CD14-positive monocyte (primary cell): ENCODE data around the gene CLDN6. TPM values are rescaled to one million over a fixed set of nuclear protein-coding genes. Genes with fewer than 3 reads are reported as not detected.

Source experiments
- DNase-seq, 3 donors: peaks; one replicate each; pipeline ENCODE4 v3.0.0-alpha.2; 2011 to 2022
- H2AFZ ChIP-seq: 2 replicates; pipeline ENCODE4 v1.6.0; 2012; ENCODE audit warnings: mild to moderate bottlenecking, low read depth, low read length, inconsistent platforms; ENCODE audit not compliant: insufficient read depth, poor library complexity, severe bottlenecking
- H3K27ac ChIP-seq, 2 donors: 1 replicate in 1 of 2; 2 replicates in 1 of 2; pipeline ENCODE4 v1.5.1; 2012 to 2013; ENCODE audit warnings: low read length in 2 of 2, control low read depth in 1 of 2, inconsistent platforms in 1 of 2, low read depth in 1 of 2, mild to moderate bottlenecking in 1 of 2
- H3K27me3 ChIP-seq, 2 donors: one replicate each; pipeline versions ENCODE4 v1.6.0 to v1.6.1; 2011 to 2013; ENCODE audit warnings: low read length in 2 of 2; ENCODE audit not compliant: control insufficient read depth in 2 of 2, insufficient read depth in 2 of 2
- H3K36me3 ChIP-seq, 2 donors: replicated peaks in 1 of 2; 1 replicate in 1 of 2; 2 replicates in 1 of 2; pipeline versions ENCODE4 v1.5.1 to v1.6.1; 2012 to 2013; ENCODE audit warnings: low read length in 2 of 2, control low read depth in 1 of 2, inconsistent platforms in 1 of 2, mild to moderate bottlenecking in 1 of 2; ENCODE audit not compliant: insufficient read depth in 2 of 2, control insufficient read depth in 1 of 2
- H3K4me1 ChIP-seq, 2 donors: 1 replicate in 1 of 2; 2 replicates in 1 of 2; pipeline versions ENCODE4 v1.5.1 to v1.6.1; 2012 to 2013; ENCODE audit warnings: low read length in 2 of 2, control low read depth in 1 of 2, inconsistent platforms in 1 of 2, mild to moderate bottlenecking in 1 of 2, moderate library complexity in 1 of 2; ENCODE audit not compliant: insufficient read depth in 2 of 2, control insufficient read depth in 1 of 2
- H3K4me2 ChIP-seq: replicated peaks from 2 replicates; pipeline ENCODE3; 2012; ENCODE audit warnings: low read length, moderate library complexity, mild to moderate bottlenecking; ENCODE audit not compliant: poor library complexity, severe bottlenecking; ENCODE audit errors: extremely low read depth
- H3K4me3 ChIP-seq, 3 experiments: fragments of 200-600 bp in 1 of 3; sonication (generic) in 1 of 3; replicated peaks in 1 of 3; 1 replicate in 2 of 3; 2 replicates in 1 of 3; pipeline ENCODE4 v1.5.1; 2011 to 2013; ENCODE audit warnings: low read length in 3 of 3, mild to moderate bottlenecking in 3 of 3, control low read depth in 2 of 3, low read depth in 2 of 3, inconsistent platforms in 1 of 3, moderate library complexity in 1 of 3
- H3K79me2 ChIP-seq: 2 replicates; pipeline ENCODE4 v1.6.0; 2012; ENCODE audit warnings: mild to moderate bottlenecking, control low read depth, inconsistent platforms, low read length, moderate library complexity; ENCODE audit not compliant: insufficient read depth
- H3K9ac ChIP-seq: 2 replicates; pipeline ENCODE4 v1.6.0; 2017; ENCODE audit warnings: low read length, mild to moderate bottlenecking; ENCODE audit not compliant: insufficient read depth, poor library complexity, severe bottlenecking
- H3K9me3 ChIP-seq, 2 donors: replicated peaks in 1 of 2; 1 replicate in 1 of 2; 2 replicates in 1 of 2; pipeline versions ENCODE4 v1.5.1 to v1.6.1; 2012 to 2013; ENCODE audit warnings: low read length in 2 of 2, control low read depth in 1 of 2; ENCODE audit not compliant: control insufficient read depth in 1 of 2, insufficient read depth in 1 of 2
- H4K20me1 ChIP-seq: 2 replicates; pipeline ENCODE4 v1.6.0; 2012; ENCODE audit warnings: mild to moderate bottlenecking, low read length, control low read depth, moderate library complexity; ENCODE audit not compliant: insufficient read depth
- H3K27ac Mint-ChIP-seq, 7 donors: one replicate each; pipeline ENCODE4 v1.8.0; 2020; ENCODE audit warnings: mild to moderate bottlenecking in 7 of 7, mixed read lengths in 7 of 7, moderate library complexity in 6 of 7, inconsistent platforms in 2 of 7
- H3K27me3 Mint-ChIP-seq, 3 donors: one replicate each; pipeline ENCODE4 v1.8.0; 2021 to 2022; ENCODE audit warnings: low read depth in 3 of 3, mild to moderate bottlenecking in 3 of 3, mixed read lengths in 3 of 3, moderate library complexity in 3 of 3, inconsistent platforms in 1 of 3
- H3K36me3 Mint-ChIP-seq, 2 donors: one replicate each; pipeline ENCODE4 v1.8.0; 2020; ENCODE audit warnings: mixed read lengths in 2 of 2, inconsistent platforms in 1 of 2, mild to moderate bottlenecking in 1 of 2
- H3K4me1 Mint-ChIP-seq: one replicate; pipeline ENCODE4 v1.8.0; 2020; ENCODE audit warnings: mild to moderate bottlenecking, mixed read lengths
- H3K4me3 Mint-ChIP-seq, 2 donors: one replicate each; pipeline ENCODE4 v1.8.0; 2020; ENCODE audit warnings: mild to moderate bottlenecking in 2 of 2, mixed read lengths in 2 of 2, moderate library complexity in 1 of 2
- H3K9me3 Mint-ChIP-seq, 7 donors: one replicate each; pipeline ENCODE4 v1.8.0; 2020 to 2022; ENCODE audit warnings: mixed read lengths in 7 of 7, mild to moderate bottlenecking in 6 of 7, moderate library complexity in 6 of 7, inconsistent platforms in 2 of 7
- CTCF ChIP-seq: fragments of 200-600 bp; IDR thresholded peaks from one replicate; pipeline ENCODE4 v1.8.0; 2022; ENCODE audit warnings: antibody characterized with exemption, mild to moderate bottlenecking
- WGBS: methylation state at CpG from one replicate; pipeline ENCODE4 v1.1.5; 2013; ENCODE audit warnings: missing lambda C conversion rate; ENCODE audit not compliant: insufficient coverage; 5-methylcytosine and 5-hydroxymethylcytosine counted together
- intact Hi-C, 2 donors: fragments of 100-400 bp; cut with micrococcal nuclease; formaldehyde crosslinking; loops; one replicate each; pipeline versions ENCODE4 v1.15.0 to v1.15.1; 2023
- polyA plus RNA-seq, 3 donors: library from polyadenylated mRNA; depleted of rRNA in 1 of 3; unstranded in 2 of 3; stranded (reverse) in 1 of 3; fragments of 300-500 nt in 2 of 3; fragments of >200 nt in 1 of 3; fragmentation: Illumina TruSeq in 2 of 3; gene quantifications; 1 replicate in 2 of 3; 2 replicates in 1 of 3; pipeline ENCODE4 v1.2.3, GENCODE V29; 2012 to 2021

Gene CLDN6
- polyA plus RNA-seq, 3 donors: not detected

DNA sequence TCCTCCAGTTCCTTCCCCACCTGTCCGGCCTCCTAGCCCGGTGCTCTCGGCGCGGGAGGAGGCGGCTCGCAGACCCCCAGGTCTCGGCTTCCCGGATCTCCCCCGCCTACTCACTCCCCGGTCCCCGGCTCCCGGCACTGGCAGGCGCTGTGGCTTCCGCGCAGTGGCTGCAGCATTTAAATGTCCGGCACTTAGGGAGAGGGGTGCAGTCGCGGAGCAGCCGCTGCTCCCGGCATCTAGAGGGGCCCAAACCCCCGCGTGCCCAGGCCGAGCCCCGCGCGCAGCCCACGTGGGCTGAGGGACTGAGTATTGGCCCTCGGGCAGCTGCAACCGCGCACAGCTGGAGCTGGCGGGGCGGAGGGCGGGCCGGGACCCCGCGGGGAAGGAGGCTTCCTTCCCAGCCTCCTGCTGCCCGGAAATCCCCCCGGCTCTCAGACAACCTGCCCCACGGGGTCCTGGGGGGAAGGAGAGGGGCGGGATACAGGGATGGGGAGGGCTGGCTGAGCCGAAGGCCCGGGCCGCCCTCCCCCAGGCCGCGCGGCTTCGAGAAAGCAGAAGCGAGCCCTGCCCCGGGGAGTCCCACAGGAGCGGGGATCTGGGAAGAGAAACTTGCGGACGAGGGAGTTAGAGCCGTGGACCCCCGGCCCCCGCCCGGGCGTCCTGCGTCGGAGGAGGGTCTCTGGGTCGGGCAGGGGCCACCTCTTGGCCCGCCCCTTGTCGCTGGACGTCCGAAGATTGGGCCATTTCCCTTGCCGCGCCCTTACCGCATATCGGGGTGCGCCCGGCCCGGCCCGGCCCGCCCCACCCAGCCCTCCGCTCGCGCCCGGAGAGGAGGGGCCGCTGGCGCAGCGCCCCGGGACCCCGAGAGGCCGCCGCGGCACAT lies 28.0 kb upstream of the CLDN6 start, which contains the start of gene MMP25:
TSS of gene MMP25 (plus strand) at position 804 of the 883 bp plus-strand sequence. CDS start 357 bp downstream, outside the sequence.
- Mint-ChIP-seq H3K4me3 (peak within 1 kb of the TSS; percentile 85 to 94), H3K27ac (peak within 1 kb of the TSS in 2 of 7 donors; percentile 41 to 45), H3K27me3 (peaks cover 31 to 45% (median 41%) of the 10 kb centered on the region in 3 donors), H3K4me1 (peaks cover 53% of the 10 kb centered on the region), H3K36me3 (peaks cover 17 to 24% of the 10 kb centered on the region in 2 donors), H3K9me3 (peaks cover 0 to 9% (median 3%) of the 10 kb centered on the region in 7 donors)
- TF ChIP-seq CTCF: no peak
- Histone ChIP-seq H3K4me1 (peaks cover 58 to 75% of the 10 kb centered on the region in 2 donors), H3K36me3 (no peaks in the 10 kb centered on the region), H3K9me3 (no peaks in the 10 kb centered on the region), H4K20me1 (no peaks in the 10 kb centered on the region), H2AFZ (peak within 1 kb of the TSS; percentile 93), H3K4me3 (peak within 1 kb of the TSS; percentile 51 to 86 (median 73)), H3K27me3 (peaks cover 7 to 31% of the 10 kb centered on the region in 2 donors), H3K9ac (peak within 1 kb of the TSS; percentile 70), H3K79me2 (no peaks in the 10 kb centered on the region), H3K4me2 (peak within 1 kb of the TSS; percentile 100), H3K27ac (peak within 1 kb of the TSS in 1 of 2 donors; percentile 44)
- intact Hi-C loops: no loop called here
- DNase-seq: peak in 2 of 3 donors; percentile 54 to 71
- WGBS: under 1% methylated on average over 75 of the region's 86 CpGs

DNA sequence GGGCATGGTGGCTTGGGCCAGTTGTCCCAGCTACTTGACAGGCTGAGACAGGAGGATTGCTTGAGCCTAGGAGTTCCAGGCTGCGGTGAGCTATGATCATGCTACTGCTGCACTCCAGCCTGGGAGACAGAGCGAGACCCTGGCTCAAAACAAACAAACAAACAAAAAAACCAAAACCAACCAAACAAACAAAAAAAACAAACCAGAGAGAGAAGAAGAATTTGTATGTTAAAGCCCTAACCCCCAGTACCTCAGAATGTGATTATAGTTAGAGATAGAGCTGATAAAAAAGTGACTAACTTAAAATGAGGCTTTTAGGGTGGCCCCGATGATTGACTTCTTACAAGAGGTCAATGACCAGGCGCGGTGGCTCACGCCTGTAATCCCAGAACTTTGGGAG lies 26.7 kb upstream of the CLDN6 start:
- peaks cover 36 to 52% (median 52%) of the 10 kb centered on the region in 3 donors for H3K27me3 Mint-ChIP-seq
- no peaks in the 10 kb centered on the region for H3K79me2 ChIP-seq
- no peak for DNase-seq
- peaks cover 0 to 9% (median 2%) of the 10 kb centered on the region in 7 donors for H3K9me3 Mint-ChIP-seq
- no peaks in the 10 kb centered on the region for H3K36me3 ChIP-seq
- no peak for TF ChIP-seq CTCF
- H3K27ac ChIP-seq: no peak overlapping the region
- H3K27ac Mint-ChIP-seq: peak overlapping the region in 1 of 7 donors; percentile 58
- no peaks in the 10 kb centered on the region for H3K9me3 ChIP-seq
- H3K4me1 ChIP-seq: peaks cover 45 to 62% of the 10 kb centered on the region in 2 donors
- peak overlapping the region in 1 of 3 experiments; percentile 86 for H3K4me3 ChIP-seq
- peaks cover 13% of the 10 kb centered on the region in 2 donors for H3K36me3 Mint-ChIP-seq
- no peak overlapping the region for H2AFZ ChIP-seq
- 100% methylated on average over 1 of the region's 6 CpGs for WGBS
- intact Hi-C loops: no loop called here
- H3K4me2 ChIP-seq: peak overlapping the region; percentile 100
- peaks cover 7 to 35% of the 10 kb centered on the region in 2 donors for H3K27me3 ChIP-seq
- peak overlapping the region; percentile 85 to 94 for H3K4me3 Mint-ChIP-seq
- no peak overlapping the region for H3K9ac ChIP-seq
- H4K20me1 ChIP-seq: no peaks in the 10 kb centered on the region
- H3K4me1 Mint-ChIP-seq: peaks cover 43% of the 10 kb centered on the region
